Measurements from ENCODE around the gene AMTN. TPM values are rescaled to one million over a fixed set of nuclear protein-coding genes. Genes with fewer than 3 reads are reported as not detected.

The AMTN gene
- total and polyA plus RNA-seq, 8 donors, result 0.35 to 3.3 (median 0.52) TPM; not detected in 5

- Histone ChIP-seq H3K4me1 (peaks cover 0 to 5% of the 10 kb centered on the region in 2 donors), H3K27me3 (no peaks in the 10 kb centered on the region), H3K4me3 (no peak overlapping the region), H3K36me3 (no peaks in the 10 kb centered on the region), H3K9me3 (no peaks in the 10 kb centered on the region), H3K27ac (no peak overlapping the region)
- DNase-seq (peak in 2 of 4 donors; percentile 59 to 68), ATAC-seq (peak; percentile 86)
- intact Hi-C loops (cut with DNase I), result no loop called here
- peak; percentile 44 to 59 for TF ChIP-seq CTCF (IDR thresholded peaks at IDR 0.05)
Observed at GRCh38 chr4:70559211-70559830, 41.0 kb downstream of the AMTN start.

- ATAC-seq (no peak), DNase-seq (no peak)
- Histone ChIP-seq H3K27me3 (no peaks in the 10 kb centered on the region), H3K4me1 (peaks cover 0 to 5% of the 10 kb centered on the region in 2 donors), H3K9me3 (no peaks in the 10 kb centered on the region), H3K27ac (no peak overlapping the region), H3K4me3 (no peak overlapping the region), H3K36me3 (no peaks in the 10 kb centered on the region)
- intact Hi-C loops (cut with DNase I), result no loop called here
- TF ChIP-seq CTCF (IDR thresholded peaks at IDR 0.05), result no peak
Observed at GRCh38 chr4:70559924-70560323, 41.6 kb downstream of the AMTN start.

GRCh38 chr4:70564033-70564432 lies 45.7 kb downstream of the AMTN start:
- ATAC-seq, result no peak
- Histone ChIP-seq H3K4me3 (no peak overlapping the region), H3K4me1 (peaks cover 0 to 2% of the 10 kb centered on the region in 2 donors), H3K27me3 (no peaks in the 10 kb centered on the region), H3K27ac (no peak overlapping the region), H3K9me3 (peaks cover 0 to 4% of the 10 kb centered on the region in 2 donors), H3K36me3 (no peaks in the 10 kb centered on the region)
- DNase-seq, result no peak
- TF ChIP-seq CTCF (IDR thresholded peaks at IDR 0.05), result no peak
- intact Hi-C loops (cut with DNase I), result no loop called here

GRCh38 chr4:70570796-70571195 lies 52.4 kb downstream of the AMTN start:
- no peak for DNase-seq
- Histone ChIP-seq H3K27ac (no peak overlapping the region), H3K36me3 (no peaks in the 10 kb centered on the region), H3K4me3 (no peak overlapping the region), H3K9me3 (peaks cover 0 to 6% of the 10 kb centered on the region in 2 donors), H3K4me1 (no peaks in the 10 kb centered on the region), H3K27me3 (no peaks in the 10 kb centered on the region)
- no peak for ATAC-seq
- TF ChIP-seq CTCF (IDR thresholded peaks at IDR 0.05), result no peak
- intact Hi-C loops (cut with DNase I), result no loop called here

- no peak overlapping the region for H3K27ac ChIP-seq
- ATAC-seq (no peak), DNase-seq (no peak)
- peaks cover 0 to 5% of the 10 kb centered on the region in 2 donors for H3K9me3 ChIP-seq
- H3K36me3 ChIP-seq, result no peaks in the 10 kb centered on the region
- no peak overlapping the region for H3K4me3 ChIP-seq
- H3K27me3 ChIP-seq, result no peaks in the 10 kb centered on the region
- intact Hi-C loops (cut with DNase I), result no loop called here
- H3K4me1 ChIP-seq, result no peaks in the 10 kb centered on the region
- TF ChIP-seq CTCF (IDR thresholded peaks at IDR 0.05), result no peak
Observed at GRCh38 chr4:70571772-70572171, 53.4 kb downstream of the AMTN start.
